NOMO-1 (cell line): Measurements from ENCODE around the gene MYOZ1.
"Not testable (repeated sequence)": the region's sequence is repeated elsewhere in the genome, so short reads cannot be mapped to it uniquely, and the experiment has no call there.

Experiments used
- DNase-seq, 2 experiments: peaks; one replicate each; lab custom pipeline; 2025; ENCODE audit not compliant: unreplicated experiment in 2 of 2; lab: John Stamatoyannopoulos, UW

Gene MYOZ1

DNA sequence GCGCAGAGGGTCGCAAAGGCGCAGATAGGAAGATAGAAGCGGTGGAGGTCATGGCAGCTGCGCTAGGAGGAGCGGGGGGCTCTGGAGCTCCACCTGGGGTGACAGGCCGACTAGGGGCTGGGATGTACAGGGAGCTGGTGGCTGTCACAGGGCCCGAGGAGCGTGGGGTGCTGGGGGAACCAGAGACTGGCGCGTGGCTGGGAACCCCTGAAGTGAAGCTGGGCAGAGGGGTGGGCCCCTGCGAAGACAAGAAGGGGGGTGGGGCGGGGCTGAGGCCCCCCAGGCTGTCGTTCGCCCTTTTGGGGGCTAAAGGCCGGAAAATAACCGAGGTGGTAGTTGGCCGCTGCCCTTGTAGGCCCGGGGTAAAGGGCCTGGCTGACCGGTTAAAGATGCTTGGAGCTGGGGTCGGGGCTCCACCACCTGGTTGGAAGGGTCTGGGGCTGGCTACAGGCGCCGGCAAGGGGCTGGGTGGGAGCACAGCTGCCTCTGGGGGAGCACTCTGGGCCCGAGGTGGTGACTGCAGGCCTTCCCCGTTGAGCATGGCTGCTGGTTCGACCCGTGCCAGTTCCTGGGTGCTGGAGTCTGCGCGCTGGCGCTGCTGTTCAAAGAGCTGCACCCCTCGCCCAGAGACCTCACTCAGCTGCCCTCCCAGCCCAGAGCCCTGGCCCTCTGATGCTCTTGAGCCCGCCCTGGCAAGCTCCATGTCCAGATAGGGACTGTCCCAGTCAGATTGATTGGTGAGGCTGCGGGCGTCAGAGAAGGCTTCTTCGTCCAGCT lies 6.8 kb upstream of the MYOZ1 start:
- no peak for DNase-seq

DNA sequence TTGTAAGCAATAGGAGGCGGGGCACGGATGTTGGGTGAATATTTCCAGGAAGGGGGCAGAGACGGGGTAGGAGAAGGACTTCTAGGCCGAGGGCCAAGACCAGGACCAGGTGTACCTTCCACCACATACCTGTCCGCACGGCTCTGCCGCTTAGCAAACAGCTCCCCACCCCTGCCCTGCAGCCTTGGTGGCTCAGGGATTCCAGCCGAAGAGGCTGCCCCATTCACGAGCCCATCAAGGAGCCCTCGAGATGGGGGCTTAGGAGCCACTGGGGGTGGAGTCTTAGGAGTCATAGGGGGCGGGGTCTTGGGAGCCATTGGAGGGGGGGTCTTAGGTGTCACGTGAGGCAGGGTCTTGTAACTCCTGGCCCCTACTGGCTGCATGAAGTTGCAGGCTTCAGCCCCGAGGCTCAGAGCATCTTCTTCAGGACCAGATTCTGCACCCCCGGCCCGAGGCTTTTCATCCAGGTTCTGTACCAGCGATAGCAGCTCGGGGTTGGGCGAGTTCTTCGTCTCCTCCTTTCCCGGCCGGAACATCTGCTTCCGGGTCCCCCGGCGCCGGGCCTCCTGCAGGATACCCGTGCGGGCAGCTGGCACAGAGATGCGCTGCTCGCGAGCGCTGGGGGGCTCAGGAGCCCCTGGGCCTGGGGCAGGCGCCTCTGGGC lies 6.1 kb upstream of the MYOZ1 start:
- DNase-seq = no peak

DNA sequence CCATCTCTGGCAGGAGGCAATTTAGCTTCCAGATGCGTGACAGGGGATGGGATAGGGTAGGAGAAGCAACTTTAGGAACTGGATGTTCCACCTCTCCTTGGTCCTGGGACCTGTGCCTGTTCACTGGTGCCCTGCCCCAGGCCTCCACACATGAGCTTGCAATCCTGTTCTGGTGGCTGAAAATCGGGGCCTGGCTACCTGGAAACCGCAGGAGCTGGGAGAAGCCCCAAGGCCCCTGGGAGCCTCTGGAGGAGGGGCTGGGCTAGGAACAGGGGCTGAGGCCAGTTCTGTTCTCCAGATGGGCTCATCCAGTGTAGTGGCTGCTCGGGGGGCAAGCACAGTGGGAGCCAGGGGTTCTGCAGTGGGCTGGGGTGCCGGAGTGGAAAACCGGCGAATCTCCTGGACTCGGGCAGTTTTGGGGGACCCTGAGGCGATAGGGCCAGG lies 5.3 kb upstream of the MYOZ1 start:
- no peak for DNase-seq

DNA sequence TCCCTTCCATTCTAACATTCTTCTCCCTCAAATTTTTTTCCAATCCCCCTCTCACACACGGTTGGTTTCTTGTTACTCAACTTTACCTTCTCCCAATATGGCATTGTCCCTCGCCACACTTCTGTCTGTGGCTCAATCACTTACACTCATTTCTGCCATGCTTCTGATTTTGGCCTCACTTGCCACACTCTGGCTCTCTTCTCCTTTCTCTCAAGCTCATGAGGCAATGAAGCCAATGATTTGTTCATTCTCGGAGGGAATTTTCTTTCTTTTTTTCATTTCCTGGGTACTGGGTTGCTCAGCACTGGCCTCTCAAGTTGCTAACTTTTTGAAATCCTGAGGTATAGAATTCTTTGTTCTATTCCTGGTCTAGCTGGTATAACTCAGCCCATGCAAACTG lies 4.0 kb upstream of the MYOZ1 start:
- peak; percentile 39 to 42 for DNase-seq

DNA sequence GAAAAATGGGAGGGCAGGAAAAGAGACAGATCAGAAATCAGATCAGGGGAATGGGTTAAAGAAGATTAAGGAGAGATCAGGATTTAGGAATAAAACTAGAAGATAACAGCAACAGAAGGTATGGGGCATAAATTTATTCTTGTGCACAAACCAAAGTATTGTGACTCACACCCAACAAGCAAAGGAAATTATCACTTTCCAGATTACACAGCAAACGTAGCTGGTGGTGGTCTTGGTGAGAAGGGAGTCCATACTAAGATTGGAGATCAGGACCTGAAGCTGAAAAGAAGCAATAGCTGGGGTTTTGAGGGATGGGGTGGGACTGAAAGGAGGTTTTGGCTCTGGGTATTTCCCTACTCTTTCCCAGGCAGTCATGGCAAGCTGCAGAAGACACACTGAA lies 3.5 kb upstream of the MYOZ1 start:
- no peak for DNase-seq

DNA sequence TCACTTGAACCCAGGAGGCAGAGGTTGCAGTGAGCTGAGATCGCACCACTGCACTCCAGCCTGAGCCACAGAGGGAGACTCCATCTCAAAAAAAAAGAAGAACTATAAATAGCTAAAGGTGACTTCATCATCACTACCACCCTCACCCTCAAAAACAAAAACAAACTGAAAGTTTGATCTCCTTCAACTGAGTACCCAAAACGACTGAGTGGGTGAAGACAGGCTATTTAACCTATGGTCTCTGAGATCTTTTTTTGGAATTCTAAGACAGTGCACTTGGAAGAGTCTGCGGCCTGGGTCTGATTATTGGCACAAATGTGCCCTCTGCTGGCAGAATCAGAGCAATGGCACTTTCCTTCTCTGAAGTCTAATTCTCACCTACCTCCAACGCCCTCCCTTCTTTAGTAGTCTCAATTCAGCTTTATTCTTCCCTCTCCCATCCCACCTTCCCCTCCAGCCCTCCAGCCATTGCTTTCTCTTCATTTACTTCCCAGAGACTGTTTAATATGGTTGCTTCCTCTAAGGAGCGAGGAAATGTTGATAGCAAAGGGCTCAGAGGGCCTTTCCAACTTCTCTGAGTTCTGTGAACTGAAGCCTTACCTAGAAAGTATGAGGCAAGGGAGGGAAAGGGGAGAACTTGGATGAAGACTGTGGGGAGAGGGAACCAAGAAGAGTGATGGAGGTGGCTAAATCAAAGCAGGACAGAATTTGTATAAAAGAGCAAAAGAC lies 2.9 kb upstream of the MYOZ1 start:
- peak; percentile 23 to 76 for DNase-seq

DNA sequence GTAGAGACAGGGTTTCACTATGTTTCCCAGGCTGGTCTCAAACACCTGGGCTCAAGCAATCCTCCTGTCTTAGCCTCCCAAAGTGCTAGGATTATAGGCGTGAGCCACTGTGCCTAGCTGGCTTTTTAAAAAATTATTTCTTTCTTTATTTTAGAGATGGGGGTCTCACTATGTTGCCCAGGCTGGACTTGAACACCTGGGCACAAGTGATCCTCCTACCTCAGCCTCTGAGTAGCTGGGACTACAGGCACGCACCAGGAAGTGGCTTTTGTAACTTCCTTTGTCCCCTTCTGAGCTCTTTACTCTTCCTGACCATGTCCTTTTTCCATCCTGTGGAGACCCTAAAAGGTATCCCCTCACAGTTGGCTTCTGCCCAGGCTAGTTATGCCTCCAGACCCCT lies 2.1 kb upstream of the MYOZ1 start:
- no peak for DNase-seq

DNA sequence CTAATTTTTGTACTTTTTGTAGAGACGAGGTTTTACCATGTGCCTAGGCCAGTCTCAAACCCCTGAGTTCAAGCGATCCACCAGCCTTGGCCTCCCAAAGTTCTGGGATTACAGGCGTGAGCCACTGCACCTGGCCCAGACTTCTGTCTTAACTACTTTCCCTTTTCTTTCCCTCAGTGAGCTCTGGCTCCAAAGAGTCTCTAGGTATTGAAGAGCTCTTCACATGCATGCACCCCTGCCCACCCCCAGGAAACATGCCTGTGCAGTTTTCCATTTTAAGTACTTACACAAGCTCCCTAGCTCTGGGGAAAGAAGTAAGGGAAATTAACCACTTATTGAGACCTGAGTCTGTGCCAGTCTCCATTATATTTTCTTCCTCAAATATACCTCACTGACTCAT lies 2.0 kb downstream of the MYOZ1 start:
- DNase-seq = no peak

DNA sequence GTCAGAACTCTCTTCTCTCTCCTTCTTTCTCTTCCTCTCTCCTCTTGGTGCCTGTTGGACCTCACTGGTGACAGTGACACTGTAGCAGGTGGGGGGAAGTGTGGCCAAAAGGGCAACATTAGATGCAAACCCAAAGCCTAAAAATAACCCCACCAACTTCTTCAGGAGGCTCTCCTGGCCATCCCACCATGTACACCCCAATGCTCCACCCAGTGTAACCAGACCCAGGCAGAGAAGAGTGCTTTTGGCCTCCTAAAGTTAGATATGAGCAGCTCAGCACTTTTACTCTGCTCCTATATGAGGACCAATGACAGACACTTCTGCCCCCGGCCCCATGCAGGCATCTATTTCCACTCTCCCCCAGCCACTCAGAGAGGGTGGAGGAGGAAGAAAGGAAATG lies 5.5 kb downstream of the MYOZ1 start:
- no peak for DNase-seq

DNA sequence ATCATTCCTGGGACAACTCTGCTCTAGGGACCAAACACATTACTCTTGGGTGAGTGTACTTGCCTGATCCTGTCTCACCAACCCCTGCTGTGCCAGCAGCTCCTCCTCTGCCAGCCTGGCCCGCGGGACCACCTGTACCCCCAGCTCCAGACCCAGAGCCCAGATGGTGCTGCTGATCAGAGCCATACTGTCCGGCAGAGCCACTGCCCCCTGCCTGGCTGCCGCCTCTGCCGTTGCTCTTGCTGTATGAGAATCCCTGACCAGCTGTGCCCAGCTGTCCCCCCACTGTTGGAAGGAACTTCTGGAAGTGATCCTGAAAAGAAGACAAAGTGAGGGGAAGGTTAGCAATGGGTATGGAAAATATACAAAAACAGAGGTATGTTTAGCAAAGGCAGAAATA lies 6.9 kb downstream of the MYOZ1 start:
- no peak for DNase-seq

DNA sequence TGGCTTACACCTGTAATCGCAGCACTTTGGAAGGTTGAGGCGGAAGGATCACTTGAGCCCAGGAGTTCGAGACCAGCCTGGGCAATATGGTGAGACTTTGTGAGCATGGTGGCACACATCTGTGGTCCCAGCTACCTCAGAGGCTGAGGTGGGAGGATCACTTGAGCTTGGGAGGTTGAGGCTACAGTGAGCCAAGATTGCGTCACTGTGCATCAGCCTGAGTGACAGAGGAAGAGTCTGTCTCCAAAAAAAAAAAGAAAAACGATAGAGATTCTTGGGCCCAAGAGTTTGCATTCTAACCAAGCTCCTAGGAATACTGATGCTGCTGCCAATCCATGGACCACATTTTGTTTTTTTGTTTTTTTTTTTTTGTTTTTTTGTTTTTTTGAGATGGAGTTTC lies 12.1 kb downstream of the MYOZ1 start:
- DNase-seq = no peak

DNA sequence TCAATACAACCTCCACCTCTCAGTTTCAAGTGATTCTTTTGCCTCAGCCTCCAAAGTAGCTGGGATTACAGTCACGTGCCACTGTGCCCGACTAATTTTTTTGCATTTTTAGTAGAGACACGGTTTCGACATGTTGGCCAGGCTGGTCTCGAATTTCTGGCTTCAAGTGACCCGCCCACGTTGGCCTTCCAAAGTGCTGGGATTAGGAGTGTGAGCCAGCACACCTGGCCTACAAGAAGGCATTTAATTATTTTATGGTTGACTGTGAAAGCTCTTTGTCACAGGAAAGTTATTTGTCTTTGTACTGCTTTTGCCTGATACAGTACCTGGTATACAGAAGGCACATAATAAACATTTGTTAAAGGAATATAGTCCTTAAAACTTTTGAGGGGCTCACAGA lies 12.9 kb downstream of the MYOZ1 start:
- DNase-seq = no peak

DNA sequence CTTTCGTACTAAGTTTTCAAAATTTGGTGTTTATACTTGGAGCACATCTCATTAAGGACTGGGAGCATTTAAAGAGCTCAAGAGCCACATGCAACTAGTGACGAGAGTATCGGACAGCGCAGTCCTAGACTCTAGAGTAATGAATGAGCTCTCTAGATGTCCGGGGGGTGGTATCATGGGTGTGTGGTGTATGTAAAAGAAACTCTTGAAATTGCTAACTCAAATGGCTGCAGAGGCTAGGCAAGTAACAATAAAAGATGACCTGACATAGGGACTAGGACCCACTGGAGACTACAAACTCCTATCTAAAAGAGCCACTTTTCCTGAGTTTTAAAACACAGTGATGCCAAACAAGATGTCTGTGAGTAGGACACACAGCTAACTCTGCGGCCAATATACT lies 14.0 kb downstream of the MYOZ1 start:
- no peak for DNase-seq

DNA sequence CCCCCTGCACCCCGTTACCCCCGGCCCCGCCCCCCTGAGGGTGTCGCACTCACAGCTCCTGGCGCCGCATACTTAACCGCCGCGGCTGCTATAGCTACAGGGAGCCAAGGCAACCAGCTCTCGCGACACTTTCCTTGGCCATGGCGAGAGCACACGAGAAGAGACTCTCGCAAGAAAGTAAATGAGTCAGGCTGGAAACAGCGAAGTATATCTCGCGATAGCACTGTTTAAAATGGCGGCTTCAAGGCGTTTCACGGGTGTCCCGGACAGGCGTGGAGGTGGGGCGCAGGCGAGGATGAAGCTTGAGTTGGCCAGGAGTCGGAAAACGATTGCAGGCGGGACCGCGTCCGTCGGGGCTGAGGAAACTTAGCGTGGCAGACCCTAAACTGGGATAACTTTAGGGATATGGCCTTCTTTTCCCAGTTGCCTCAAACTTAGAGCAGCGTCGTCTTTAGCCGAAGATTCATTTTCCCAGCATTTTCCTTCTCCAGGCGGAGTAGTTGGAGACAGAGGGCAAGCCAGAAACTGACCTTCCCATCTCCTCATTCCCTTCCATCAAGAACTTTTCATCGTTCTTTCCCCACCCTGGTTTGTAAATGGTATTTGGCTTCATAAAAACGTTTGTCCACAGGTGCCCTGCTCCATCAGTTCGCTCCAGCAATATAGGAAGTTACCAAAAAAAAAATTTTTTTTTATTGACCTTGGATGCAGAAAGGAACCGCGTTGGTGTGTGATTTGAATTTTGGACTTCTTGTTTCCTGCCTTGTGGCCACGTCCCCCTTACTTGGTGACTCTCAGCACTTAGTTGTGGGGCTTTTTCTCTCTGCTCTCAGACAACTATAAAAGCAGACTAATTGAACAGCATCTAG lies 15.2 kb downstream of the MYOZ1 start:
- peak; percentile 92 to 98 for DNase-seq

DNA sequence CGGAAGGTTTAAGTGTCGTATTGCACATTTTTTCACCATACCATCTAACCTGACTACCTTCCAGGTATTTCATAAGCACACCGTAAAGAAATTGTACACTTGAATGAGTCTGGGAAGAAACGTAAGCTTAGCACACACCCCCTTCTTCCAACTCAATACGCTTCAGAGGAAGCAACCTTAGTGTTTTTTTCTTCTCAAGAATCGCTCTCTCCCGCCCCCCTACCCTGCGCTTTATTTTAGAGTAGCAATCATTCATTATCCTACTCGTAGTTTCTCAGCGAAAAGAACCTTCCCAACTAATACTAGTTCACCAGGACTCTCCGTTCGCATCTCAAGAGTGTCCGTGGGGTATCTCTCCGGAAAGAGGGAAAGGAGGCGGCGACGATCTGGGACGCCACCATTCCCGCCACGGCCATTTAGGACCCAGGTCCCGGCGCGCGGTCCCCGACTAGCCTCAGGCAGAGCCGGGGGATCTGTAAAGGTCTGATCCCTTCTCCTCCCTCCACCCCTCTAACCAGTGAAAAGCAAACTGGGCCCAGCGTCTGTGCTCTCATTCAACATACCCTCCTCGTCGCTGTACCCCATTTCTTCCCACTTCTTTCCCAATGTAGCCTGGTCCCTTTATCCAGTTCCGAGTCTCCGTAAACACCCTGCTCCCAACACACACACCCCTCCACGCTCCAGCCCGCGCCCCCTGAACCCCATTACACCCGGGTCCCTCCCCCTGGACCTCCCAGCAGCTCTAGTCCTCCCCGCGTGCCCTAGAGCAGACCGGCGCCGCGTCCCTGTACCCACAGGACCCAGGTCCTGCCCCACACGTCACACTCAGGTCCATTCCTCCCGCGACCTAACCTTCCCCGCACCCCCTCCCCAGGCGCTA lies 16.0 kb downstream of the MYOZ1 start:
- peak; percentile 20 to 41 for DNase-seq

DNA sequence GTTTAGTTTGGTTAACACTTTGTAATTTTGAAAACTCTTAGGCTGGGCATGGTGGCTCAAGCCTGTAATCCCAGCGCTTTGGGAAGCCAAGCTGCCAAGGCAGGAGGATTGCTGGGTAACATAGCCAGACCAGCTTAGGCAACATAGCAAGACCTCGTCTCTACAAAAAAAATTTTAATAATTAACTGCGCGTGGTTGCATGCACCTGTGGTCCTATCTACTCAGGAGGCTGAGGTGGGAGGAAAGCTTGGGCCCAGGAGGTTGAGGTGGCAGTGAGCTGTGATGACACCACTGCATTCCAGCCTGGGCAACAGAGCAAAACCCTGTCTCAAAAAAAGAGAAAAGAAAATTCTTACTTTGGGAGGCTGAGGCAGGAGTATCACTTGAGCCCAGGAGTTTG lies 18.2 kb downstream of the MYOZ1 start:
- no peak for DNase-seq

DNA sequence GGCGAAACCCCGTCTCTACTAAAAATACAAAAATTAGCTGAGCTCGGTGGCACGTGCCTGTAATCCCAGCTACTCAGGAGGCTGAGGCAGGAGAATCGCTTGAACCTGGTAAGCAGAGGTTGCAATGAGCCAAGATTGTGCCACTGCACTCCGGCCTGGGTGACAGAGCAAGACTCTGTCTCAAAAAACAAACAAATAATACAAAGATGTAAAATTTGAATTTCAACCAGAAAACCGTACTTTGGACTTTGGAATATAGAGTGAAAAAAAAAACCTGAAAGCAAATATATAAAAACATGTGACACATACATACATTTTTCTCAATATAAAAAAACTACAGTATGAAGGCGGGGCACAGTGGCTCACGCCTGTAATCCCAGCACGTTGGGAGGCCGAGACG lies 20.3 kb downstream of the MYOZ1 start:
- not testable (repeated sequence) for DNase-seq

DNA sequence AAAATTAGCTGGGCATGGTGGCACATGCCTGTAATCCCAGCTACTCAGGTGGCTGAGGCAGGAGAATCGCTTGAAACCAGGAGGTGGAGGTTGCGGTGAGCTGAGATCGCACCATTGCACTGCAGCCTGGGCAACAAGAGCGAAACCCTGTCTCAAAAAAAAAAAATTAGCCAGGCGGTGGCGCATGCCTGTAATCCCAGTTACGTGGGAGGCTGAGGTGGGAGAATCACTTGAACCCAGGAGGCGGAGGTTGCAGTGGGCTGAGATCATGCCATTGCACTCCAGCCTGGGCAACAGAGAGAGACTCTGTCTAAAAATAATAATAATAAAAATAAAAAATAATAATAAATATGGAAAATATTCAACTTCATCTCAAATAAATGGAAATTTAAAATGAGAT lies 24.1 kb downstream of the MYOZ1 start:
- DNase-seq = not testable (repeated sequence)

DNA sequence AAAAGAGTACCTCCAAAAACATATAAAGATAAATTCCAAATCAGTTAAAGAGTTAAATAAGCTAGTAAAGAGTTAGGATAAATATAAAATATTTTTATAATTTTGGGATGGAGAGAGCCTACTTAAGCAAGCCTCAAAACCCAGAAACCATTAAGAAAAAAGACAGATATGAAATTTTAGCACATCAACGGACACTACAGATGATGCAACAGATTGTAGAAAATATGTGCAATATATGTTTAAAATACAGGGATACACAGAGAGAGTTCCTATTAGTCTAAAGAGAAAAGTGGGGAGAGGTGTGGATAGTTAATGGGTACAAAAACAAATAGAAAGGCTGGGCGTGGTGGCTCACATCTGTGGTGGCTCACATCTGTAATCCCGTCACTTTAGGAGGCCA lies 26.6 kb downstream of the MYOZ1 start:
- no peak for DNase-seq

DNA sequence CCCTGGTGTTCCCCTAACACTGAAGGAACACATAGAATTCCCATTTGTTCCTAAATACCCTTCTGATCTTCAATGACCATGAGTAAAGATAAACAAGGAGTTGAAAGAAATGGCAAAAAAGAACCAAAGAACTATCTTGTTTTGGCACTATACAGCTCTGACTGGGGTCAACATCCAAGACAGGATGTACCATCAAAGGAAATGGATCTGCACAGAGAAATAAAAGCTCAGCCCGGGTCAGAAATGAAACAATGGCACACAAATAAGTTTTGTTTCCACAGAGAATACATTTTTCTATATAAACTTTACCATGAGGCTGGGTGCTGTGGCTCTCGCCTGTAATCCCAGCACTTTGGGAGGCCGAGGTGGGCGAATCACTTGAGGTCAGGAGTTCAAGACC lies 32.2 kb downstream of the MYOZ1 start:
- DNase-seq = no peak
